Activated naive CD4-positive, alpha-beta T cell treated with anti-CD3 and anti-CD28 coated beads, Interleukin-2, amount 10 ng/mL, durations not matched to agents 7 days and 5 days (primary cell): ENCODE measurements around the gene ALS2CL.
"Not testable (repeated sequence)": the region's sequence is repeated elsewhere in the genome, so short reads cannot be mapped to it uniquely, and the experiment has no call there.

Experiments used
- CTCF ChIA-PET: fragments of 350-600 bp; sonication (Branson Sonifier 250); formaldehyde crosslinking; loops from one replicate; lab custom pipeline; 2021; ENCODE audit warnings: antibody characterized with exemption; lab: Charles Lee
- DNase-seq: peaks from one replicate; pipeline ENCODE4 v3.0.0-alpha.2; 2020
- H3K27ac Mint-ChIP-seq: one replicate; pipeline ENCODE4 v1.8.0; 2021; ENCODE audit warnings: mild to moderate bottlenecking, moderate library complexity, mixed read lengths
- H3K27me3 Mint-ChIP-seq: one replicate; pipeline ENCODE4 v1.8.0; 2021; ENCODE audit warnings: mild to moderate bottlenecking, mixed read lengths
- H3K36me3 Mint-ChIP-seq: one replicate; pipeline ENCODE4 v1.8.0; 2021; ENCODE audit warnings: mixed read lengths
- H3K4me1 Mint-ChIP-seq: one replicate; pipeline ENCODE4 v1.8.0; 2021; ENCODE audit warnings: mixed read lengths
- H3K4me3 Mint-ChIP-seq: one replicate; pipeline ENCODE4 v1.8.0; 2021; ENCODE audit warnings: mild to moderate bottlenecking, moderate library complexity, mixed read lengths
- H3K9me3 Mint-ChIP-seq: one replicate; pipeline ENCODE4 v1.8.0; 2021; ENCODE audit warnings: mixed read lengths

ALS2CL gene

DNA sequence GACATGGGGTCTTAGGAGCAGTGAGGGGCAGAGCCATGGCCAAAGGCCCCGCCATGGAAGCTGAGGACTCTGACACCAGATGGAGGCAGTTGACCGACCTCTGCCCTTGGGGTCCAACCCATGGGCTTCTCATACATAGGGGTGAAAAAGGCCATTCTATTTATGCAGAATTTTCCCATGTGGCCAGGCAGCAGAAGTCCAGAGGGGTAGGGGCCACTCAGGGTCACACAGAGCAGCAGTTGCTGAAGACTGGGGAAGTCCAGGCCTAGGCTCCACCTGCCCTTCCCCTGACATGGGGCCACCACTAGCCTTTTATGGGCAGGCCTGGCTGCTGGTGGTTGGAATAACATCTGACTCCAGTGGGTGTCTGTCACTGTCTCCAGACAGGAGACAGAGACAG lies 17.8 kb upstream of the ALS2CL start:
- H3K4me1 Mint-ChIP-seq: no peaks in the 10 kb centered on the region
- DNase-seq: no peak
- H3K4me3 Mint-ChIP-seq: no peak overlapping the region
- CTCF ChIA-PET: no interaction called here
- H3K27ac Mint-ChIP-seq: no peak overlapping the region
- H3K36me3 Mint-ChIP-seq: no peaks in the 10 kb centered on the region
- peaks cover 20% of the 10 kb centered on the region for H3K27me3 Mint-ChIP-seq
- H3K9me3 Mint-ChIP-seq: no peaks in the 10 kb centered on the region

DNA sequence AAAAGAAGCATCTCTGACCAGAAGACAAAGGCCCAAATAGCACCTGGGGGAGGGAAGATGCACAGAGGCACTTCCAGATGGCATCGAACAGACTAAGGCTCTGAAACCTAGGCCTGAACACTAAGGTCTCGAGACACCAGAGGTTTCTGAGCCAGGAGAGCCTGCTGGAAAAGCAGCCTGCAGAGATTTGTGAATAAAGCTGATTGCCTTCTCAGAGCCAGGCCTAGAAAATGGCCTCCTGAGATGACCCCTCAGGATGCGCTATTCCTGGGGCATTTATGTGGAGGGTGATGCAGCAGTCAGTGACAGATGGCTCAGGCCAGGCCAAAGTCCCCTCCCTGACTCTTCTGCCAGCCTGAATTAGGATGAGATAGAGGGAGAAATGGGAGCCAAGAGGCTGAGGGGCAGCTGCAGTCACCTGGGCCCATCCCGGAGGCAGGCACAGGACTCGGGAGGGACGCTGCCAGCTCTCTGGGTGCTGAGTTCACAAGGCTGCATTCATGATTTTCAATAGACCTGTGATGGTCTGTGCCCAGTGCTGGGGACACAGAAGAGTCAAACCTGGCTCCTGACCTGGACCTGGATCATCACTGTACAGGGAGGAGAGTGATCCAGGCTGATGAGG lies 17.3 kb upstream of the ALS2CL start:
- no peaks in the 10 kb centered on the region for H3K36me3 Mint-ChIP-seq
- CTCF ChIA-PET: no interaction called here
- H3K4me1 Mint-ChIP-seq: no peaks in the 10 kb centered on the region
- no peak overlapping the region for H3K4me3 Mint-ChIP-seq
- peaks cover 20% of the 10 kb centered on the region for H3K27me3 Mint-ChIP-seq
- peak; percentile 6 for DNase-seq
- no peaks in the 10 kb centered on the region for H3K9me3 Mint-ChIP-seq
- peak overlapping the region; percentile 5 for H3K27ac Mint-ChIP-seq

DNA sequence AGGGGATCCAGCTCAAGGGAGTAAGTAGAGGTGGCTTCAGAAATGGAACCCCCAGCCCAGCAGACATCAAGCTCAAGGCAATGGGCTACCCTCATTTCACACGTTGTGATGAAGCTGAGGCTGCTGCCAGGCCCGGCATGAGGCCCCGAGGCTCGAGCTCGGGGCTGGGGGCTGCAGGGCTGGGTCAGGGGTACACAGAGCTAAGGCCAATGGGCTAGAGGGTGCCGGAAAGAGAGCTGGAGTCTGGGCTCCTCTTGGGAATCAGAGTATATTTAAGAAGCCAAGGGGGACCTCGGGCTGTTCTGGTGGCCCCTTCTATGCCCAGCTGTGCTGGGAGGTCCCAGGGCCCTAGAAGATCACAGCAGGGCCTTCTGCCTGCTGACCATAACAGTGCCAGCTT lies 16.8 kb upstream of the ALS2CL start:
- DNase-seq: no peak
- CTCF ChIA-PET: no interaction called here
- no peaks in the 10 kb centered on the region for H3K36me3 Mint-ChIP-seq
- no peaks in the 10 kb centered on the region for H3K4me1 Mint-ChIP-seq
- H3K27me3 Mint-ChIP-seq: peaks cover 17% of the 10 kb centered on the region
- H3K9me3 Mint-ChIP-seq: no peaks in the 10 kb centered on the region
- H3K27ac Mint-ChIP-seq: no peak overlapping the region
- H3K4me3 Mint-ChIP-seq: no peak overlapping the region

DNA sequence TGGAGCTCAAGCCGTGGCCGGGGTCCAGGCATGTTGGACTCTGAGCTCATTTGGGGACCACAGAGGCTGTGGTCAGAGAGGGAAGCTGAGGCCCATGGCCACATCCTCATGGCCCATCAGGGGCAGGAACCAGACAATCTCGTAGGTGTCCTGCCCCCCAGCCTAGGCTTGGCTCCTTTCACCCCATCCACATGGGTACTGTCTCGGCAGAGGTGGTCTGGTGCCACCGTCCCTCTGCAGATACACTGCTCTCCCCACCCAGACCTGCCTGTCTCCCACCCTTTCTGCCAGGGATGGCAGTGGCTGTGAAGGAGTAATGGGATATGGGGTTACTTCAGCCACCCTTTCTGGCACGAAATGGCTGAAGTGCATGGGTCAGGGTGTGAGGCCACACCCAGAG lies 16.2 kb upstream of the ALS2CL start:
- peaks cover 14% of the 10 kb centered on the region for H3K27me3 Mint-ChIP-seq
- H3K4me3 Mint-ChIP-seq: no peak overlapping the region
- DNase-seq: no peak
- H3K36me3 Mint-ChIP-seq: no peaks in the 10 kb centered on the region
- no peaks in the 10 kb centered on the region for H3K4me1 Mint-ChIP-seq
- CTCF ChIA-PET: interaction anchor here (0.8 to 3.1 kb wide), 3 partner anchors 9 to 186 kb away, joined by 3 to 15 read pairs (median 5); no protein-coding TSS in a partner anchor
- H3K27ac Mint-ChIP-seq: no peak overlapping the region
- no peaks in the 10 kb centered on the region for H3K9me3 Mint-ChIP-seq

DNA sequence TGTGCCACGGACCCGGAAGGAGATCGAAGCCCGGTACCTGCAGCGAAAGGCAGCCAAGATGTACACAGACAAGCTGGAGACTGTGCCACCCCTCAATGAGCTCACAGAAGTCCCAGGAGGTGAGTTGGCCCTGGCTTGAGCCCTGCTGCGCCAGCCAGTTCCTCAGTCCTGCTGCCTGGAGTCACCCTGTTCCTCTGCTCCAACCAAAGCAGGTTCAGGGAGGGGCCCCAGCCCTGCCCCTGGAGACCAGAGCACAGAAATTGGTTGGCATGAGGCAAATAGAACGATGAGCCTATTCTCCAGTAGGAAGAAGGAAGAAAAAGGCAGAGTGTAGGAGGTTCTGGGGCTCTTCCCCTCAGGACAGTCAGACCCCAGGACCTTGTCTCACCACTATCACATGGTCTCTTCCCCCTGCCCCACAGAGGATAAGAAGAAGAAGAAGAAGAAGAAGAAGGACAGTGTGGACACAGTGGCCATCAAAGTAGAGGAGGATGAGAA lies 15.7 kb upstream of the ALS2CL start:
- DNase-seq: peak; percentile 15
- no peak overlapping the region for H3K4me3 Mint-ChIP-seq
- H3K27ac Mint-ChIP-seq: no peak overlapping the region
- CTCF ChIA-PET: interaction anchor here (0.5 to 3.1 kb wide), 6 partner anchors 9 to 200 kb away, joined by 3 to 15 read pairs (median 4); no protein-coding TSS in a partner anchor
- no peaks in the 10 kb centered on the region for H3K9me3 Mint-ChIP-seq
- peaks cover 14% of the 10 kb centered on the region for H3K27me3 Mint-ChIP-seq
- H3K4me1 Mint-ChIP-seq: no peaks in the 10 kb centered on the region
- H3K36me3 Mint-ChIP-seq: no peaks in the 10 kb centered on the region

DNA sequence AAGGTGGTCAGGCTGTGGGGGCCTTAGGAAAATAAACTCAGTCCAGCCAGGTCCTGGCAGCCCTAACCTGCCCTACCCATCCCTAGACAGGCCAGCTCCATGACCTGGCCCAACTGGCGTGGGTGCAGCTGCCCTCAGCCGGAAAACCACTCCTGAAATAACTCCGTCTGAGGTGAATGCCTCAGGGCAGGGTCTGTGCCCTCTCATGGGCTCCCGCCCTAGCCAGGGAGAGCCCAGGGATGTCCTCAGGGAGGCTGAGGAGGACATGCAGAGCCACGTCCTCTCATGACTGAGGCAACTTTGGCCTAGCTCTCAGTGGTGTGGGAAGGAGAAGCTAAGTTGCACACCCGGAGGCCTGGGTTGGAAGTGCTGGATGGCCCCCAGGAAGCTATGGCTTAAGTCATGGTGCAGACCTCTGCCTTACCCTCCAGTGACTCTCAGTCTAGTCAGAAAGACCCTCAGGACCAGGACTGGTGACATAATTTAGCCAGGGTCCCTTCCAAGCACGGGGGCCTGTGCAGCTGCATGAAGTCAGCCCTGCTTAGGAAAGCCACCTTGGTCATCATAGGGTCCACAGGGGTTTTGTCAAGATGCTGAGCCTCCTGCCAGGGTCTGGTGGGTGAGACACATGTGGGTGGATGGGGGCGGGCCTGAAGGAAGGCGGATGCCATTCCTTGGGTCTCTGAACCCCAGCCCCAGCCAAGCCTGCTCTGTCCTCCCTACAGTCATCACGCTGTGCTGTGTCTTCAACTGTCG lies 15.1 kb upstream of the ALS2CL start:
- DNase-seq: peak; percentile 16
- CTCF ChIA-PET: interaction anchor here (0.5 to 3.1 kb wide), 8 partner anchors 10 to 220 kb away, joined by 3 to 15 read pairs (median 4); no protein-coding TSS in a partner anchor
- Mint-ChIP-seq H3K27me3 (peaks cover 18% of the 10 kb centered on the region), H3K27ac (no peak overlapping the region), H3K36me3 (no peaks in the 10 kb centered on the region), H3K4me1 (no peaks in the 10 kb centered on the region), H3K9me3 (no peaks in the 10 kb centered on the region), H3K4me3 (no peak overlapping the region)

DNA sequence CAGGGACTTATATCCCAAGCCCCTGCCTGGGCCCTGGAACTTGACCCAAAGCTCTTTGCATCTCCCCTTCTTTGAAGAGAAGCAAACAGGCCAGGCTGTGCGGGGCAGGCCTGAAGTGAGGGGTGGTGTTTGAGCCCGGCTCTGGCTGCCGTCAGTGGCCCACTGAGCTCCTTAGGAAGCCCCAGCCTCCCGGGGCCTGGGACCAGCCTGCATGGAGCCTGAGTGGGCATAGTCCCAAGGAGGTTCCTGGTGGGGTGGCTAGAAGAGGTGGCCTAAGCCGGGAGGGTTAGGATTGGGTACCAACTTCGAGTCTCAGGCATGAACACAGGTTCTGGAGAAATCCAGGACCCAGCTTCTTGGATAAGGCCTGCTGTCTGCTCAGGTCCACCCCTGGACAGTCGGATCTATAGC lies 14.1 kb upstream of the ALS2CL start:
- no peaks in the 10 kb centered on the region for H3K4me1 Mint-ChIP-seq
- peak; percentile 9 for DNase-seq
- no peak overlapping the region for H3K4me3 Mint-ChIP-seq
- no peaks in the 10 kb centered on the region for H3K36me3 Mint-ChIP-seq
- CTCF ChIA-PET: interaction anchor here (0.6 to 3.1 kb wide), 5 partner anchors 134 to 219 kb away, joined by 3 to 15 read pairs (median 4); no protein-coding TSS in a partner anchor
- H3K27me3 Mint-ChIP-seq: peaks cover 27% of the 10 kb centered on the region
- H3K9me3 Mint-ChIP-seq: no peaks in the 10 kb centered on the region
- no peak overlapping the region for H3K27ac Mint-ChIP-seq

DNA sequence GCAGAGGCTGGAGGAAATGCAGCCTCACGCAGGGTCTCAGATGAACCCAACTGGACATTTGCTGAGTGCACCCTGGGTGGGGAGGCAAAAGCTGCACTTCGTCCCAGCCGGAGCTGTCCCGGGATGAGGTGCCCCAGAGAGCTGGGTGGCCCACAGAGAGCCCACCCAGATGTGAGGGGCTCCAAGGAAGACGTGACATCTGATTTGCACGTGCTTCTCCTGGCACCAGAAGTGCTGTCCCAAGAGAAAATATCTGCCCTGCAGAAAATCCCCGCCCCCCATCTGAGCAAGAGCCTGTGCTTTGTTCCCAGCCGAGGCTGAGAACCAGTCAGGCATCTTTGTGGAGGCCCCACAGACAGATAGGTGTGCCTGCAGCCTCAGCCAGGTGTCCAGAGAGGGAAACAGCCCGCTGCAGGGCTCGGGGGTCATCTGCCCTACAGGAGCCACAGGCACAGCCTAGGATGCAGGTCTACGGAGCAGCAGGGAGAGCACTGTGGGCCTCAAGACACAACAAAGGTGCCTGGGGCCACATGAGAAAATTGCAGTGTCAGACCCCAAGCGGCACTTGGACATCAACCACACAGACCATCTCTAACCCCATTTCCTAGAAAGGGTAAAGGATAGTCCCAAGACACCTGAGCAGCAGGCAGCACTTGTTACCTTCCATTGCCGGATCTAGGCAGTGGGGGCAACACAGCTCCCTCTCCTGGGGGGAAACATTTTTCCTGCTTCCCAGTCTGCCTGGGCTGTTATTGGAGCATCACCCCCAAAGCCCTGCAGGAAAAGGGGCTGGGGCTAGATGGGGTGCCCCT lies 13.5 kb upstream of the ALS2CL start:
- CTCF ChIA-PET: interaction anchor here (0.6 to 3.1 kb wide), 6 partner anchors 11 to 218 kb away, joined by 3 to 15 read pairs (median 5); no protein-coding TSS in a partner anchor
- Mint-ChIP-seq H3K9me3 (no peaks in the 10 kb centered on the region), H3K27me3 (peaks cover 33% of the 10 kb centered on the region), H3K36me3 (no peaks in the 10 kb centered on the region), H3K27ac (no peak overlapping the region), H3K4me1 (peaks cover 5% of the 10 kb centered on the region), H3K4me3 (no peak overlapping the region)
- peak; percentile 10 for DNase-seq

DNA sequence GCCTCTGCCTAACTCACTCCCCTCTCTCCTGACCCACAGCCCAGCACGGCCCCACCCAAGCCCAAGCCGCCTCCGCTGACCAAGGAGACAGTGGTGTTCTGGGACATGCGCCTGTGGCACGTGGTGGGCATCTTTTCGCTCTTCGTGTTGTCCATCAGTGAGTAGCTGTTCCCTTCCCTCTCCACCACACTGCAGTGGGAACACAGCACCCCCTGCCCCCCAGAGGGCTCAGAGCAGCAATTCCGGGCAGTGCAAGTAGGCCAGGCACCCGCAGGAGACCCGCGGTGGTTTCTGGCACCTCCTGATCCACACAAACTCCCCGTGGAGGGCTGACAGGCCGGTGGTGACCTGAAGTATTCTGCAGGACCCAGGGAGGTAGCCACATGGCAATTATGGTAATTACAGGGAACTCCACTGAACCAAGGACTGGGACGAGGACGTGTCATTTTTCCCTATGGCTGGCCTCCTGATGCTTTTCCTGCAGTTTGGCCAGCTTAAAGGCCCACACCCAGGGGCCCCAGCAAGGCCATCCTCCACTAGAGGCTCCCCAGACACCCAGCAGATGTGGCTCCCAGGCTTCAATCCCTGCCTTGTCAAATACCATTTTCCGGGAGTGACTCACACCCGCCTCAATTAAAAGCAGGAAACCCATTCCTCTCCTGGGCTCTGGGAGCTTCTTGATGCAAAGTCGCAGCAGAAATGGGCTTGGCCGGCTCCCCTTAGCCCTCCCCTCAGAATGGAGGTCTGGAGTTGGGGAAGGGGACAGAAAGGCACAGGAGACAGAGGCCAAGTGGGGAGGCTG lies 12.5 kb upstream of the ALS2CL start:
- no peak for DNase-seq
- no peak overlapping the region for H3K27ac Mint-ChIP-seq
- no peaks in the 10 kb centered on the region for H3K36me3 Mint-ChIP-seq
- peaks cover 10% of the 10 kb centered on the region for H3K4me1 Mint-ChIP-seq
- no peak overlapping the region for H3K4me3 Mint-ChIP-seq
- CTCF ChIA-PET: interaction anchor here (0.6 to 2.0 kb wide), 8 partner anchors 10 to 204 kb away, joined by 3 to 15 read pairs (median 4); no protein-coding TSS in a partner anchor
- H3K9me3 Mint-ChIP-seq: no peaks in the 10 kb centered on the region
- H3K27me3 Mint-ChIP-seq: peaks cover 42% of the 10 kb centered on the region

DNA sequence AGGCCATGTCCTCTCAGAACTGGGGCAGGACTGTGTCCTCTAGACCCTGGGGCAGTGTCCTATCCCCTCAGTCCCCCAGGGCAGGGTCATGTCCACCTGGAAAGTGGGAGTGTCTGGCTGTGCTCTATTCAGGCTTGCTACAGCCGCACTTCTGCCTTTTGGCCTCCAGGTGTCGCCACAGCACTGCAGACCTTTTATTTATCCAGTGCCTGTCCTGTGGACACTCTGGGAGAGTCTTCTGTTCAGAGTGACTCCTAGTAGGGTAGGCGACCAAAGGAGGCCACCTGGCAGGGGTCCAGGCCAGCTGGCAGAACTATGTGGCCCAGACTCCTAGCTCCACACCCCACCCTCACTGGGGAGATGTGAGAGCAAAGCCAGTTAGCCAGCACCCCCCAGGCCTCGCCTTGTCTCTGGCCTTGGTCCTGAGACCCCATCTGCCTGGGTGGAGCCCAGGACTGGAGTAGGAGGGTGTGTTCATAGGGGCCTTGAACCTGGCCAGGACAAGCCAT lies 11.6 kb upstream of the ALS2CL start:
- CTCF ChIA-PET: interaction anchor here (0.6 to 2.0 kb wide), 7 partner anchors 9 to 205 kb away, joined by 3 to 15 read pairs (median 4); no protein-coding TSS in a partner anchor

DNA sequence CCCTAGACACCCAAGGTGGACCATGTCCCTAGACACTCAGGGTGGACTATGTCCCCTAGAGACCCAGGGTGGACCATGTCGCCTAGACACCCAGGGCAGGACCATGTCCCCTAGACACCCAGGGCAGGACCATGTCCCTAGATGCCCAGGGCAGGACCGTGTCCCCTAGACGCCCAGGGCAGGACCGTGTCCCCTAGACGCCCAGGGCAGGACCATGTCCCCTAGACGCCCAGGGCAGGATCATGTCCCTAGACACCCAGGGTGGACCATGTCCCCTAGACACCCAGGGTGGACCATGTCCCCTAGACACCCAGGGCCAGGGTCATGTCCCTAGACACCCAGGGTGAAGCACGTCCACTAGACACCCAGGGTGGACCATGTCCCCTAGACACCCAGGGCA lies 10.9 kb upstream of the ALS2CL start:
- CTCF ChIA-PET: interaction anchor here (2.9 kb wide), 1 partner anchor 190 kb away, joined by 28 read pairs; no protein-coding TSS in a partner anchor
- not testable (repeated sequence) for H3K4me3 Mint-ChIP-seq, H3K9me3 Mint-ChIP-seq, H3K27ac Mint-ChIP-seq, DNase-seq, H3K36me3 Mint-ChIP-seq
- Mint-ChIP-seq H3K27me3 (peaks cover 58% of the 10 kb centered on the region), H3K4me1 (peaks cover 14% of the 10 kb centered on the region)

More for the DNA sequence above, 11.6 kb upstream of the ALS2CL start:
- H3K27ac Mint-ChIP-seq: no peak overlapping the region
- no peaks in the 10 kb centered on the region for H3K9me3 Mint-ChIP-seq
- DNase-seq: peak; percentile 78
- no peak overlapping the region for H3K4me3 Mint-ChIP-seq
- H3K27me3 Mint-ChIP-seq: peaks cover 50% of the 10 kb centered on the region
- H3K36me3 Mint-ChIP-seq: no peaks in the 10 kb centered on the region
- peaks cover 10% of the 10 kb centered on the region for H3K4me1 Mint-ChIP-seq

DNA sequence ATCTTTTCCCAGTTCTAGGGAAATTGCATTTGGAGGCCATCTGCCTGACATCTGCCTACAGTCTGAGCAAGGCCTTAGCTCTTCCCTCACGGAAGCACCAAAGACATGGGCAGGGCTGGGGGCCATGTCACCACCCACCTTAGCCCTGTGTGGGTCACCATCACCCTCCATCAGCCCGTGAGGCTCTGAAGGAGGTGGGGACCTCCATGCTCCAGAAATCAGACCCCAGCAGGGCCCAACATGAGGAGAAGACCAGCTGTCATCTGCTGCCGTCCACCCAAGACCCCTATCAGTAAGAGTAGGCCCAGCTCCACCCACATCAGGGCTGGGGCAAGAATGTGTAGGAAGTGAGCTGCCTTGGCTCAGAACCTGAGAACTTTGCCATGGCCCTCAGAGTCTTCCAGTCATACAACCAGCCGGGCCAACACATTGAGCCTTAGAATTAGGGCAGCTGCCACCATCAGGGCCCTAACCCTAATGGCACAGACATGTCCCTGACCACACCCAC lies 9.6 kb upstream of the ALS2CL start:
- no peak overlapping the region for H3K27ac Mint-ChIP-seq
- CTCF ChIA-PET: interaction anchor here (0.6 to 2.9 kb wide), 8 partner anchors 9 to 206 kb away, joined by 3 to 28 read pairs (median 4); no protein-coding TSS in a partner anchor

More for the DNA sequence above, 9.6 kb upstream of the ALS2CL start:
- H3K4me1 Mint-ChIP-seq: peaks cover 16% of the 10 kb centered on the region
- peaks cover 60% of the 10 kb centered on the region for H3K27me3 Mint-ChIP-seq
- no peak for DNase-seq
- no peak overlapping the region for H3K4me3 Mint-ChIP-seq
- no peaks in the 10 kb centered on the region for H3K36me3 Mint-ChIP-seq
- no peaks in the 10 kb centered on the region for H3K9me3 Mint-ChIP-seq
